Measurements from ENCODE around the gene CHCHD10.

- TF ChIP-seq CTCF (IDR thresholded peaks at IDR 0.05) (no peak), POLR2A (IDR thresholded peaks at IDR 0.05) (no peak)
Observed at GRCh38 chr22:23789121-23789520, 21.3 kb upstream of the CHCHD10 start.

All from heart left ventricle (tissue), 13 donors.